ENCODE data around the gene RASL11A.
"Not testable (repeated sequence)": the region's sequence is repeated elsewhere in the genome, so short reads cannot be mapped to it uniquely, and the experiment has no call there.

The RASL11A gene

GRCh38 chr13:27300941-27301586 is 30.4 kb downstream of the RASL11A start:
- DNase-seq (ENCODE audit: low spot score), result no peak

- DNase-seq (ENCODE audit: low spot score), result no peak
Measured at GRCh38 chr13:27302643-27303262, 32.1 kb downstream of the RASL11A start.

- no peak for DNase-seq (ENCODE audit: low spot score)
Measured at GRCh38 chr13:27304099-27304498, 33.5 kb downstream of the RASL11A start.

GRCh38 chr13:27304611-27305010 is 34.0 kb downstream of the RASL11A start:
- DNase-seq (ENCODE audit: low spot score), result no peak

- DNase-seq (ENCODE audit: low spot score), result no peak
Measured at GRCh38 chr13:27306364-27306763, 35.7 kb downstream of the RASL11A start.

GRCh38 chr13:27308941-27309340 is 38.3 kb downstream of the RASL11A start:
- no peak for DNase-seq (ENCODE audit: low spot score)

GRCh38 chr13:27309401-27309958 is 38.9 kb downstream of the RASL11A start:
- no peak for DNase-seq (ENCODE audit: low spot score)

GRCh38 chr13:27309967-27310598 is 39.5 kb downstream of the RASL11A start:
- no peak for DNase-seq (ENCODE audit: low spot score)

GRCh38 chr13:27310946-27311345 is 40.3 kb downstream of the RASL11A start:
- DNase-seq (ENCODE audit: low spot score), result no peak

- no peak for DNase-seq (ENCODE audit: low spot score)
Measured at GRCh38 chr13:27311518-27312210, 41.0 kb downstream of the RASL11A start.

- no peak for DNase-seq (ENCODE audit: low spot score)
Measured at GRCh38 chr13:27313770-27314169, 43.1 kb downstream of the RASL11A start.

- DNase-seq (ENCODE audit: low spot score), result no peak
Measured at GRCh38 chr13:27319404-27319803, 48.8 kb downstream of the RASL11A start.

- no peak for DNase-seq (ENCODE audit: low spot score)
Measured at GRCh38 chr13:27321468-27322431, 51.1 kb downstream of the RASL11A start.

GRCh38 chr13:27322443-27322842 is 51.8 kb downstream of the RASL11A start:
- DNase-seq (ENCODE audit: low spot score), result not testable (repeated sequence)
